ENCODE measurements around the gene RAD1. TPM values are rescaled to one million over a fixed set of nuclear protein-coding genes. Genes with fewer than 3 reads are reported as not detected.
A peak's percentile ranks its signal among the peaks of the same experiment; 100 is the strongest.

Gene RAD1
- total RNA-seq, 3 donors from 2014 or later: 12.8 to 23.3 (median 18.7) TPM

DNA sequence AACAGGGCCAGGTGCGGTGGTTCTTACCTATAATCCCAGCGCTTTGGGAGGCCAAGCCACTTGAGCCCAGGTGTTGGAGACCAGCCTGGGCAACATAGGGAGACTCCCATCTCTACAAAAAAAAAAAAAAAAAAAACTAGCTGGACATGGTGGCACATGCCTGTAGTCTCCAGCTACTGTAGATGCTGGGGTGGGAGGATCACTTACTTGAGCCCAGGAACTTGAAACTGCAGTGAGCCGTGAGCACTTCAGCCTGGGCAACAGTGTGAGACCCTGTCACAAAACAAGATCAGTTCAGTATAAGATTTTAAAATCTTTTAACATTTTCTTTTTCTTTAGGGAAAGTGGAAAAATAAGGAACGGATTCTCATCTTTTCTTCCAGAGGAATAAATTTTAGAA is 2.7 kb upstream of the RAD1 start:
- H3K9me3 ChIP-seq: no peaks in the 10 kb centered on the region
- peaks cover 0 to 9% of the 10 kb centered on the region in 2 donors for H3K4me1 ChIP-seq
- TF ChIP-seq, protein P1, sequence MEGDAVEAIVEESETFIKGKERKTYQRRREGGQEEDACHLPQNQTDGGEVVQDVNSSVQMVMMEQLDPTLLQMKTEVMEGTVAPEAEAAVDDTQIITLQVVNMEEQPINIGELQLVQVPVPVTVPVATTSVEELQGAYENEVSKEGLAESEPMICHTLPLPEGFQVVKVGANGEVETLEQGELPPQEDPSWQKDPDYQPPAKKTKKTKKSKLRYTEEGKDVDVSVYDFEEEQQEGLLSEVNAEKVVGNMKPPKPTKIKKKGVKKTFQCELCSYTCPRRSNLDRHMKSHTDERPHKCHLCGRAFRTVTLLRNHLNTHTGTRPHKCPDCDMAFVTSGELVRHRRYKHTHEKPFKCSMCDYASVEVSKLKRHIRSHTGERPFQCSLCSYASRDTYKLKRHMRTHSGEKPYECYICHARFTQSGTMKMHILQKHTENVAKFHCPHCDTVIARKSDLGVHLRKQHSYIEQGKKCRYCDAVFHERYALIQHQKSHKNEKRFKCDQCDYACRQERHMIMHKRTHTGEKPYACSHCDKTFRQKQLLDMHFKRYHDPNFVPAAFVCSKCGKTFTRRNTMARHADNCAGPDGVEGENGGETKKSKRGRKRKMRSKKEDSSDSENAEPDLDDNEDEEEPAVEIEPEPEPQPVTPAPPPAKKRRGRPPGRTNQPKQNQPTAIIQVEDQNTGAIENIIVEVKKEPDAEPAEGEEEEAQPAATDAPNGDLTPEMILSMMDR (IDR thresholded peaks at IDR 0.05): no peak
- no peak for TF ChIP-seq POLR2A (IDR thresholded peaks at IDR 0.05)
- TF ChIP-seq POLR2AphosphoS5 (IDR thresholded peaks at IDR 0.05): no peak
- no peaks in the 10 kb centered on the region for H3K27me3 ChIP-seq
- no peak overlapping the region for H3K4me3 ChIP-seq
- no peak for DNase-seq (ENCODE audit: low spot score in 2 of 2)
- H3K27ac ChIP-seq: no peak overlapping the region
- intact Hi-C loops (cut with DNase I; ENCODE audit: low total_unique reads): no loop called here
- peaks cover 6% of the 10 kb centered on the region for H3K36me3 ChIP-seq

DNA sequence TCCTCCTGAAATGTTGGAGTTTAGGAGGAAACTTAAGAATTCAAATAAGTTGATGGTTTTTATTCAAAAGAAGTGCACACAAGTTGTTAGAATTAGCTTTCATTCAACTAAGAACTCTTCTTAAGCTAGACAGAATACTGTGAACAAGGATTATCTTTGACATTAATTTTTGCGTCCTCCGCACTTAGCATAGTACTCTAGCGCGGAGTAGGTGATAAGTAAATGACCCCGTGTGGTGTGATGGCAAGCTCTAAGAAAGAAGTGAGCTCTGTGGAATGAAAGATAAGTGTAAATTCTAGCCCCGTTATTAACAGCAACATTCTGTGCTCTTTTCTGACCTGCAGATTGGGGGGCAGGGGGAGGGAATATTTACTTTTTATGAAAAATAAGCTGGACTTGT is 1.2 kb upstream of the RAD1 start:
- DNase-seq (ENCODE audit: low spot score in 2 of 2): no peak
- Histone ChIP-seq H3K27ac (no peak overlapping the region), H3K9me3 (no peaks in the 10 kb centered on the region), H3K36me3 (no peaks in the 10 kb centered on the region), H3K4me3 (peak overlapping the region; percentile 79 to 100 (median 93)), H3K4me1 (peaks cover 0 to 9% of the 10 kb centered on the region in 2 donors), H3K27me3 (no peaks in the 10 kb centered on the region)
- intact Hi-C loops (cut with DNase I; ENCODE audit: low total_unique reads): no loop called here
- TF ChIP-seq, protein P1 (IDR thresholded peaks at IDR 0.05): no peak
- TF ChIP-seq POLR2AphosphoS5 (IDR thresholded peaks at IDR 0.05): no peak
- no peak for TF ChIP-seq POLR2A (IDR thresholded peaks at IDR 0.05)

DNA sequence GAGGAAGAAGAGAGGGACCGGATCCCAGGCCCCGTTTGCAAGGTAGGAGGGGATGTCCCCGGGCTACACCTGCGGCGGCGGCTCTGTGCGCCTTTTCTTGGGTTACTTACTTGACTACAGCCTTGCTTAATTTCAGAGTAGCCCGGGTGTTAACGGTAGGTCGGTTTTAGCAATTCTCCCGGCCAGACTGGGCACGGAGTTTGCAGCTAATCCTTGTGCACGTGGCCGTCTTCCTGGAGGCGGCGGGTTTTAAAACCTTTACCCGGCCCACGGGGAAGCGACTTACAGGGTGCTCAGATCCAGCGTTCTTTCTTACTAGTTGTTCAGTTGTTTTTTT is 520 bp upstream of the RAD1 start:
- no peaks in the 10 kb centered on the region for H3K27me3 ChIP-seq
- DNase-seq (ENCODE audit: low spot score in 2 of 2): no peak
- no peaks in the 10 kb centered on the region for H3K9me3 ChIP-seq
- no peaks in the 10 kb centered on the region for H3K36me3 ChIP-seq
- peak overlapping the region; percentile 86 to 90 for H3K27ac ChIP-seq
- H3K4me1 ChIP-seq: peaks cover 0 to 9% of the 10 kb centered on the region in 2 donors
- intact Hi-C loops (cut with DNase I; ENCODE audit: low total_unique reads): no loop called here
- peak overlapping the region; percentile 79 to 100 (median 93) for H3K4me3 ChIP-seq
- no peak for TF ChIP-seq POLR2AphosphoS5 (IDR thresholded peaks at IDR 0.05)
- no peak for TF ChIP-seq POLR2A (IDR thresholded peaks at IDR 0.05)
- TF ChIP-seq, protein P1 (IDR thresholded peaks at IDR 0.05): no peak

DNA sequence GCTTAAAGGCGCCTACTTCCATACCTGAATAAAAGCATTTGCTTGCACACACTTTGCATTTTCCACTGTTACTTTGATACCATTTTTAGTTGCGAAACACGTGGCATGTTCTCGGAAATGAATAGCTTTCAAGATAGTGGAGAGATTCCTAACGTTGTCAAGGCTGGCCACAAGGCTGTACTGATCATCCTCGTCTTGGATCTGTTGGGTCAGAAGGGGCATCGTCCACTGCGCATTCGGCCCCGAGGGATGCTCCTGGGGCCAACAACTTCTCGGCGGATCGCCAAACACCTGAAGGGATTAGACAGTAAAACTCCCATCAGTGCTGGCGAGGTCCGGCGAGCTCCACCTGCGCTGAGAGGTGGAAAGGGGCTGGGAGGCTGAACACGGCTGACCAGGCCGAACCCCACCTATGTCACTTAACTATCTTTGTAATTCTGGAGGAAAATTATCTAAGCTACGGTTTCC is 599 bp downstream of the RAD1 start:
- Histone ChIP-seq H3K27me3 (no peaks in the 10 kb centered on the region), H3K27ac (peak overlapping the region; percentile 90 to 91), H3K36me3 (no peaks in the 10 kb centered on the region), H3K4me3 (peak overlapping the region; percentile 79 to 100 (median 93)), H3K9me3 (no peaks in the 10 kb centered on the region), H3K4me1 (peaks cover 0 to 9% of the 10 kb centered on the region in 2 donors)
- TF ChIP-seq POLR2A (IDR thresholded peaks at IDR 0.05) (no peak), POLR2AphosphoS5 (IDR thresholded peaks at IDR 0.05) (no peak)
- TF ChIP-seq, protein P1 (IDR thresholded peaks at IDR 0.05): no peak
- intact Hi-C loops (cut with DNase I; ENCODE audit: low total_unique reads): no loop called here
- DNase-seq (ENCODE audit: low spot score in 2 of 2): no peak

DNA sequence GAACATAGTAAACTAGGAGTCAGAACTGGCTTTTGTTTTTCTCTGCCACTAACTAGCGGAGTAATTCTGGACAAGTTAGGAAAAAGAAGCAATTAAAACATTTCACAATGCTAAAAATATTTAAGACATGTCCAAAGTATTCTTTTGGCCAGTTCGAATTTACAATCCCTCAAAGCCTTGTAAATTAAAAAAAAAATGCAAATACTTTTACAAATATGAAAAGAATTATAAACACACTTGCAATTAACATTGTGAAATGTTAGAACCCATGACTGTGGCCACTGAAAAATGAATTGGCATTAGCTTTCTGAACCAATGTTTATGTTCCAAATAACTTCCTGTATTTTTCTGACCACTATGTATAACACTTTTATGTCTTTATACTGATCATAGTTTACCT is 2.2 kb downstream of the RAD1 start:
- Histone ChIP-seq H3K27me3 (no peaks in the 10 kb centered on the region), H3K27ac (no peak overlapping the region), H3K36me3 (no peaks in the 10 kb centered on the region), H3K4me1 (peaks cover 0 to 9% of the 10 kb centered on the region in 2 donors), H3K9me3 (no peaks in the 10 kb centered on the region), H3K4me3 (no peak overlapping the region)
- intact Hi-C loops (cut with DNase I; ENCODE audit: low total_unique reads): no loop called here
- DNase-seq (ENCODE audit: low spot score in 2 of 2): no peak
- TF ChIP-seq, protein P1 (IDR thresholded peaks at IDR 0.05): no peak
- TF ChIP-seq POLR2A (IDR thresholded peaks at IDR 0.05) (no peak), POLR2AphosphoS5 (IDR thresholded peaks at IDR 0.05) (no peak)

All from breast epithelium (tissue), 4 donors.